Measurements from ENCODE around the gene POMT2.

POMT2 gene

GRCh38 chr14:77266336-77266735 is 54.3 kb downstream of the POMT2 start:
- H2AFZ ChIP-seq (ENCODE audit: low read depth, low read length): no peak overlapping the region
- no peak overlapping the region for H3K4me3 ChIP-seq (ENCODE audit: low read length)
- H3K27me3 ChIP-seq (ENCODE audit: insufficient read depth, low read length): peaks cover 57% of the 10 kb centered on the region
- H3K4me1 ChIP-seq (ENCODE audit: insufficient read depth, low read length): no peaks in the 10 kb centered on the region
- peaks cover 3% of the 10 kb centered on the region for H3K9me3 ChIP-seq (ENCODE audit: low read length)
- no peaks in the 10 kb centered on the region for H3K36me3 ChIP-seq (ENCODE audit: insufficient read depth, low read length)

GRCh38 chr14:77265561-77266335 is 54.9 kb downstream of the POMT2 start:
- Histone ChIP-seq H3K27me3 (ENCODE audit: insufficient read depth, low read length) (peaks cover 53% of the 10 kb centered on the region), H3K4me1 (ENCODE audit: insufficient read depth, low read length) (no peaks in the 10 kb centered on the region), H3K9me3 (ENCODE audit: low read length) (peaks cover 3% of the 10 kb centered on the region), H2AFZ (ENCODE audit: low read depth, low read length) (no peak overlapping the region), H3K36me3 (ENCODE audit: insufficient read depth, low read length) (no peaks in the 10 kb centered on the region), H3K4me3 (ENCODE audit: low read length) (no peak overlapping the region)

- Histone ChIP-seq H2AFZ (ENCODE audit: low read depth, low read length) (no peak overlapping the region), H3K4me3 (ENCODE audit: low read length) (no peak overlapping the region), H3K4me1 (ENCODE audit: insufficient read depth, low read length) (no peaks in the 10 kb centered on the region), H3K27me3 (ENCODE audit: insufficient read depth, low read length) (peaks cover 50% of the 10 kb centered on the region), H3K36me3 (ENCODE audit: insufficient read depth, low read length) (no peaks in the 10 kb centered on the region), H3K9me3 (ENCODE audit: low read length) (peaks cover 3% of the 10 kb centered on the region)
Observed at GRCh38 chr14:77265187-77265515, 55.5 kb downstream of the POMT2 start.

- H3K27me3 ChIP-seq (ENCODE audit: insufficient read depth, low read length): peaks cover 45% of the 10 kb centered on the region
- no peak overlapping the region for H2AFZ ChIP-seq (ENCODE audit: low read depth, low read length)
- H3K4me1 ChIP-seq (ENCODE audit: insufficient read depth, low read length): no peaks in the 10 kb centered on the region
- H3K4me3 ChIP-seq (ENCODE audit: low read length): no peak overlapping the region
- H3K36me3 ChIP-seq (ENCODE audit: insufficient read depth, low read length): no peaks in the 10 kb centered on the region
- peaks cover 3% of the 10 kb centered on the region for H3K9me3 ChIP-seq (ENCODE audit: low read length)
Observed at GRCh38 chr14:77264466-77265186, 56.1 kb downstream of the POMT2 start.

- H3K4me3 ChIP-seq (ENCODE audit: low read length): no peak overlapping the region
- no peaks in the 10 kb centered on the region for H3K9me3 ChIP-seq (ENCODE audit: low read length)
- peaks cover 20% of the 10 kb centered on the region for H3K27me3 ChIP-seq (ENCODE audit: insufficient read depth, low read length)
- H3K4me1 ChIP-seq (ENCODE audit: insufficient read depth, low read length): no peaks in the 10 kb centered on the region
- no peaks in the 10 kb centered on the region for H3K36me3 ChIP-seq (ENCODE audit: insufficient read depth, low read length)
- H2AFZ ChIP-seq (ENCODE audit: low read depth, low read length): no peak overlapping the region
Observed at GRCh38 chr14:77260631-77261030, 60.1 kb downstream of the POMT2 start.

GRCh38 chr14:77260199-77260598 is 60.5 kb downstream of the POMT2 start:
- Histone ChIP-seq H3K4me1 (ENCODE audit: insufficient read depth, low read length) (no peaks in the 10 kb centered on the region), H3K36me3 (ENCODE audit: insufficient read depth, low read length) (no peaks in the 10 kb centered on the region), H2AFZ (ENCODE audit: low read depth, low read length) (no peak overlapping the region), H3K9me3 (ENCODE audit: low read length) (no peaks in the 10 kb centered on the region), H3K27me3 (ENCODE audit: insufficient read depth, low read length) (peaks cover 16% of the 10 kb centered on the region), H3K4me3 (ENCODE audit: low read length) (no peak overlapping the region)

- peaks cover 8% of the 10 kb centered on the region for H3K27me3 ChIP-seq (ENCODE audit: insufficient read depth, low read length)
- no peak overlapping the region for H3K4me3 ChIP-seq (ENCODE audit: low read length)
- no peak overlapping the region for H2AFZ ChIP-seq (ENCODE audit: low read depth, low read length)
- no peaks in the 10 kb centered on the region for H3K4me1 ChIP-seq (ENCODE audit: insufficient read depth, low read length)
- H3K36me3 ChIP-seq (ENCODE audit: insufficient read depth, low read length): no peaks in the 10 kb centered on the region
- no peaks in the 10 kb centered on the region for H3K9me3 ChIP-seq (ENCODE audit: low read length)
Observed at GRCh38 chr14:77259025-77259715, 61.5 kb downstream of the POMT2 start.

GRCh38 chr14:77258566-77258965 is 62.1 kb downstream of the POMT2 start:
- Histone ChIP-seq H3K36me3 (ENCODE audit: insufficient read depth, low read length) (no peaks in the 10 kb centered on the region), H3K4me1 (ENCODE audit: insufficient read depth, low read length) (no peaks in the 10 kb centered on the region), H3K27me3 (ENCODE audit: insufficient read depth, low read length) (peaks cover 8% of the 10 kb centered on the region), H2AFZ (ENCODE audit: low read depth, low read length) (no peak overlapping the region), H3K4me3 (ENCODE audit: low read length) (no peak overlapping the region), H3K9me3 (ENCODE audit: low read length) (no peaks in the 10 kb centered on the region)

- Histone ChIP-seq H3K27me3 (ENCODE audit: insufficient read depth, low read length) (peaks cover 8% of the 10 kb centered on the region), H2AFZ (ENCODE audit: low read depth, low read length) (no peak overlapping the region), H3K36me3 (ENCODE audit: insufficient read depth, low read length) (no peaks in the 10 kb centered on the region), H3K4me3 (ENCODE audit: low read length) (no peak overlapping the region), H3K4me1 (ENCODE audit: insufficient read depth, low read length) (no peaks in the 10 kb centered on the region), H3K9me3 (ENCODE audit: low read length) (no peaks in the 10 kb centered on the region)
Observed at GRCh38 chr14:77257700-77258099, 63.0 kb downstream of the POMT2 start.

- Histone ChIP-seq H3K36me3 (ENCODE audit: insufficient read depth, low read length) (no peaks in the 10 kb centered on the region), H3K27me3 (ENCODE audit: insufficient read depth, low read length) (peaks cover 8% of the 10 kb centered on the region), H3K9me3 (ENCODE audit: low read length) (no peaks in the 10 kb centered on the region), H3K4me3 (ENCODE audit: low read length) (no peak overlapping the region), H3K4me1 (ENCODE audit: insufficient read depth, low read length) (no peaks in the 10 kb centered on the region), H2AFZ (ENCODE audit: low read depth, low read length) (no peak overlapping the region)
Observed at GRCh38 chr14:77256694-77257093, 64.0 kb downstream of the POMT2 start.

GRCh38 chr14:77253333-77254190 is 67.1 kb downstream of the POMT2 start:
- H3K36me3 ChIP-seq (ENCODE audit: insufficient read depth, low read length): no peaks in the 10 kb centered on the region
- H3K4me1 ChIP-seq (ENCODE audit: insufficient read depth, low read length): no peaks in the 10 kb centered on the region
- H3K9me3 ChIP-seq (ENCODE audit: low read length): no peaks in the 10 kb centered on the region
- peaks cover 4% of the 10 kb centered on the region for H3K27me3 ChIP-seq (ENCODE audit: insufficient read depth, low read length)
- H2AFZ ChIP-seq (ENCODE audit: low read depth, low read length): no peak overlapping the region
- no peak overlapping the region for H3K4me3 ChIP-seq (ENCODE audit: low read length)

GRCh38 chr14:77251870-77252269 is 68.8 kb downstream of the POMT2 start:
- H2AFZ ChIP-seq (ENCODE audit: low read depth, low read length): no peak overlapping the region
- H3K9me3 ChIP-seq (ENCODE audit: low read length): no peaks in the 10 kb centered on the region
- H3K4me1 ChIP-seq (ENCODE audit: insufficient read depth, low read length): no peaks in the 10 kb centered on the region
- H3K27me3 ChIP-seq (ENCODE audit: insufficient read depth, low read length): no peaks in the 10 kb centered on the region
- H3K36me3 ChIP-seq (ENCODE audit: insufficient read depth, low read length): no peaks in the 10 kb centered on the region
- no peak overlapping the region for H3K4me3 ChIP-seq (ENCODE audit: low read length)

Data from neuron (in vitro differentiated cells).